BLaER1 (cell line): ENCODE measurements around the gene TOP2A.
A peak's percentile ranks its signal among the peaks of the same experiment; 100 is the strongest.

Source experiments
- H3K27ac ChIP-seq: shearing (Covaris generic); formaldehyde crosslinking; 2 replicates; pipeline ENCODE4 v1.8.1; 2022
- H3K27me3 ChIP-seq: shearing (Covaris generic); formaldehyde crosslinking; 2 replicates; pipeline ENCODE4 v1.8.1; 2022
- H3K36me3 ChIP-seq: shearing (Covaris generic); formaldehyde crosslinking; 2 replicates; pipeline ENCODE4 v1.8.1; 2022
- H3K4me1 ChIP-seq: shearing (Covaris generic); formaldehyde crosslinking; 2 replicates; pipeline ENCODE4 v1.8.1; 2022
- H3K4me2 ChIP-seq: shearing (Covaris generic); formaldehyde crosslinking; 2 replicates; pipeline ENCODE4 v1.8.1; 2022
- H3K4me3 ChIP-seq: shearing (Covaris generic); formaldehyde crosslinking; 2 replicates; pipeline ENCODE4 v1.8.1; 2022
- H3K9ac ChIP-seq: shearing (Covaris generic); formaldehyde crosslinking; 2 replicates; pipeline ENCODE4 v1.8.1; 2022
- H3K9me3 ChIP-seq: shearing (Covaris generic); formaldehyde crosslinking; 2 replicates; pipeline ENCODE4 v1.8.1; 2022
- H4K20me1 ChIP-seq: shearing (Covaris generic); formaldehyde crosslinking; 2 replicates; pipeline ENCODE4 v1.8.1; 2022
- Cebpa-rat ChIP-seq: shearing (Covaris generic); IDR thresholded peaks from 2 replicates; pipeline ENCODE4 v1.8.1; 2022

Gene TOP2A

GRCh38 chr17:40340327-40340726 is 77.4 kb downstream of the TOP2A start:
- peaks cover 78% of the 10 kb centered on the region for H3K4me1 ChIP-seq
- H3K36me3 ChIP-seq, result no peaks in the 10 kb centered on the region
- TF ChIP-seq Cebpa-rat, result no peak
- no peaks in the 10 kb centered on the region for H3K9me3 ChIP-seq
- peaks cover 10% of the 10 kb centered on the region; the same call in 1 of the 2 replicates for H4K20me1 ChIP-seq
- H3K27ac ChIP-seq, result no peak overlapping the region
- H3K9ac ChIP-seq, result no peak overlapping the region
- no peak overlapping the region for H3K4me3 ChIP-seq
- H3K27me3 ChIP-seq, result no peaks in the 10 kb centered on the region
- peak overlapping the region; percentile 97 for H3K4me2 ChIP-seq

GRCh38 chr17:40338941-40339649 is 78.6 kb downstream of the TOP2A start:
- no peak for TF ChIP-seq Cebpa-rat
- H3K9me3 ChIP-seq, result no peaks in the 10 kb centered on the region
- peak overlapping the region; percentile 87 for H3K27ac ChIP-seq
- no peaks in the 10 kb centered on the region for H3K27me3 ChIP-seq
- peaks cover 16% of the 10 kb centered on the region; the same call in 1 of the 2 replicates for H4K20me1 ChIP-seq
- H3K36me3 ChIP-seq, result 0 out of 2 replicates have a peak, but pooled peaks cover 4% of the 10 kb centered on the region
- H3K9ac ChIP-seq, result peak overlapping the region; percentile 67
- H3K4me1 ChIP-seq, result peaks cover 77% of the 10 kb centered on the region
- peak overlapping the region; percentile 97 for H3K4me2 ChIP-seq
- peak overlapping the region; percentile 49 for H3K4me3 ChIP-seq
